ES-I3 (cell line): ENCODE measurements around the gene ZCCHC13.

Experiments used
- H3K36me3 ChIP-seq: 2 replicates; pipeline ENCODE4 v1.6.1; 2013; ENCODE audit warnings: mild to moderate bottlenecking, low read length, control low read depth, moderate library complexity; ENCODE audit not compliant: insufficient read depth
- H3K4me1 ChIP-seq: 2 replicates; pipeline ENCODE4 v1.6.1; 2013; ENCODE audit warnings: mild to moderate bottlenecking, control low read depth, low read length; ENCODE audit not compliant: insufficient read depth
- H3K9ac ChIP-seq: 2 replicates; pipeline ENCODE4 v1.6.1; 2013; ENCODE audit warnings: low read depth, mild to moderate bottlenecking, low read length, moderate library complexity
- H3K9me3 ChIP-seq: 2 replicates; pipeline ENCODE4 v1.6.1; 2013; ENCODE audit warnings: mild to moderate bottlenecking, low read length, moderate library complexity; ENCODE audit not compliant: control insufficient read depth, insufficient read depth

Gene ZCCHC13

GRCh38 chrX:74343343-74344279, 39.6 kb downstream of the ZCCHC13 start:
- Histone ChIP-seq H3K4me1 (peaks cover 13% of the 10 kb centered on the region), H3K9ac (no peak overlapping the region), H3K9me3 (peaks cover 11% of the 10 kb centered on the region), H3K36me3 (no peaks in the 10 kb centered on the region)

GRCh38 chrX:74344280-74344622, 40.3 kb downstream of the ZCCHC13 start:
- no peaks in the 10 kb centered on the region for H3K36me3 ChIP-seq
- peaks cover 16% of the 10 kb centered on the region for H3K4me1 ChIP-seq
- peaks cover 6% of the 10 kb centered on the region; the same call in 1 of the 2 replicates for H3K9me3 ChIP-seq
- no peak overlapping the region for H3K9ac ChIP-seq

- Histone ChIP-seq H3K36me3 (no peaks in the 10 kb centered on the region), H3K9ac (no peak overlapping the region), H3K9me3 (no peaks in the 10 kb centered on the region), H3K4me1 (peaks cover 22% of the 10 kb centered on the region)
These were observed 42.1 kb downstream of the ZCCHC13 start for GRCh38 chrX:74346088-74346487.

- H3K4me1 ChIP-seq, result peaks cover 12% of the 10 kb centered on the region
- H3K9ac ChIP-seq, result no peak overlapping the region
- H3K36me3 ChIP-seq, result no peaks in the 10 kb centered on the region
- H3K9me3 ChIP-seq, result no peaks in the 10 kb centered on the region
These were observed 45.4 kb downstream of the ZCCHC13 start for GRCh38 chrX:74349387-74349786.

- no peaks in the 10 kb centered on the region for H3K36me3 ChIP-seq
- H3K9me3 ChIP-seq, result no peaks in the 10 kb centered on the region
- no peak overlapping the region for H3K9ac ChIP-seq
- peaks cover 10% of the 10 kb centered on the region; the same call in 1 of the 2 replicates for H3K4me1 ChIP-seq
These were observed 47.8 kb downstream of the ZCCHC13 start for GRCh38 chrX:74351760-74352159.

- no peaks in the 10 kb centered on the region for H3K9me3 ChIP-seq
- peaks cover 9% of the 10 kb centered on the region; the same call in 1 of the 2 replicates for H3K4me1 ChIP-seq
- H3K36me3 ChIP-seq, result no peaks in the 10 kb centered on the region
- H3K9ac ChIP-seq, result no peak overlapping the region
These were observed 50.0 kb downstream of the ZCCHC13 start for GRCh38 chrX:74353984-74354383.
